Astrocyte (in vitro differentiated cells and primary cell): ENCODE data around the gene ILF3.

Experiments used
- EZH2 ChIP-seq: IDR thresholded peaks from 2 replicates; pipeline ENCODE4 v1.6.1; 2012; ENCODE audit warnings: mild to moderate bottlenecking, low read length, inconsistent platforms; ENCODE audit not compliant: insufficient read depth
- TF ChIP-seq, protein P1 (sequence below): IDR thresholded peaks from 2 replicates; pipeline ENCODE4 v1.5.1; 2011; ENCODE audit warnings: low read depth, mild to moderate bottlenecking, inconsistent platforms, low read length, moderate library complexity; ENCODE audit not compliant: insufficient read depth

DNA sequence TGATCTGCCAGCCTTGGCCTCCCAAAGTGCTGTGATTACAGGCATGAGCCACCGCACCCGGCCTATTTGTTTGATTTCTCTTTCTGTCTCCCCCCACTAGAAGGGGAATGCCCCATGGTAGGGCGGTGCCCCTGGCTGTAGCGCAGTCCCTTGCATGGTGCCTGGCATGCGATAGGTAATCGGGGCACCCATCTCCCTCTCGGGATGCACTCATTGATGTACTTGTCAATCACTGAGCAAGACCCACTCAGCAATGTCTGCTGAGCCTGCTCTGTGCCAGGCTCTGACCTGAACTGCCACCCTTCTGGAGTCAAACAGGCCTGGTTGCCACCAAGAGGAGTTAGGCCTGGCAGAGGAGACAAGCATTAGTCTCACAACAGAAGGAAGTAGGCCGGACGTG, 83.6 kb downstream of the ILF3 start:
- TF ChIP-seq, protein P1, sequence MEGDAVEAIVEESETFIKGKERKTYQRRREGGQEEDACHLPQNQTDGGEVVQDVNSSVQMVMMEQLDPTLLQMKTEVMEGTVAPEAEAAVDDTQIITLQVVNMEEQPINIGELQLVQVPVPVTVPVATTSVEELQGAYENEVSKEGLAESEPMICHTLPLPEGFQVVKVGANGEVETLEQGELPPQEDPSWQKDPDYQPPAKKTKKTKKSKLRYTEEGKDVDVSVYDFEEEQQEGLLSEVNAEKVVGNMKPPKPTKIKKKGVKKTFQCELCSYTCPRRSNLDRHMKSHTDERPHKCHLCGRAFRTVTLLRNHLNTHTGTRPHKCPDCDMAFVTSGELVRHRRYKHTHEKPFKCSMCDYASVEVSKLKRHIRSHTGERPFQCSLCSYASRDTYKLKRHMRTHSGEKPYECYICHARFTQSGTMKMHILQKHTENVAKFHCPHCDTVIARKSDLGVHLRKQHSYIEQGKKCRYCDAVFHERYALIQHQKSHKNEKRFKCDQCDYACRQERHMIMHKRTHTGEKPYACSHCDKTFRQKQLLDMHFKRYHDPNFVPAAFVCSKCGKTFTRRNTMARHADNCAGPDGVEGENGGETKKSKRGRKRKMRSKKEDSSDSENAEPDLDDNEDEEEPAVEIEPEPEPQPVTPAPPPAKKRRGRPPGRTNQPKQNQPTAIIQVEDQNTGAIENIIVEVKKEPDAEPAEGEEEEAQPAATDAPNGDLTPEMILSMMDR = no peak
- no peak for TF ChIP-seq EZH2
